Cardiac fibroblast (primary cell): ENCODE data around the gene PCP2.

Experiments used
- DNase-seq, 2 donors: peaks; one replicate each; pipeline versions ENCODE4 v3.0.0 to v3.0.0-alpha.2; 2010; ENCODE audit warnings: low read depth in 2 of 2
- H3K4me3 ChIP-seq, 2 donors: replicated peaks in 1 of 2; 1 replicate in 1 of 2; 2 replicates in 1 of 2; pipeline ENCODE4 v1.5.1; 2011; ENCODE audit warnings: low read depth in 2 of 2, low read length in 2 of 2, mild to moderate bottlenecking in 2 of 2, moderate library complexity in 1 of 2
- CTCF ChIP-seq: IDR thresholded peaks from one replicate; pipeline ENCODE4 v1.5.1; 2011; ENCODE audit warnings: low read depth, mild to moderate bottlenecking, low read length, inconsistent platforms

PCP2 gene

GRCh38 chr19:7596211-7596937 lies 37.1 kb downstream of the PCP2 start:
- no peak overlapping the region for H3K4me3 ChIP-seq
- no peak for TF ChIP-seq CTCF
- DNase-seq = no peak

- H3K4me3 ChIP-seq = no peak within 1 kb of the TSS
- no peak for TF ChIP-seq CTCF
- no peak for DNase-seq
Observed at GRCh38 chr19:7595466-7596133, 37.9 kb downstream of the PCP2 start, which contains the start of gene CAMSAP3. Gene CAMSAP3, plus strand, starts transcription at chr19:7595863. Its CDS starts 140 bp downstream, at chr19:7596003.

GRCh38 chr19:7590256-7590655 lies 43.3 kb downstream of the PCP2 start:
- TF ChIP-seq CTCF = no peak
- no peak for DNase-seq
- H3K4me3 ChIP-seq = no peak overlapping the region

- DNase-seq = no peak
- no peak for TF ChIP-seq CTCF
- no peak overlapping the region for H3K4me3 ChIP-seq
Observed at GRCh38 chr19:7589822-7590221, 43.7 kb downstream of the PCP2 start.

- TF ChIP-seq CTCF = no peak
- DNase-seq = no peak
- no peak overlapping the region for H3K4me3 ChIP-seq
Observed at GRCh38 chr19:7582446-7582845, 51.1 kb downstream of the PCP2 start.
